Prostate gland (tissue), 2 donors: ENCODE measurements around the gene LRCH4. TPM values are rescaled to one million over a fixed set of nuclear protein-coding genes. Genes with fewer than 3 reads are reported as not detected.

ENCODE experiments used
- DNase-seq: peaks from one replicate; pipeline ENCODE4 v3.0.0-alpha.2; 2019; ENCODE audit warnings: low spot score
- H3K27ac ChIP-seq, 2 donors: fragments of 200-600 bp; sonication (generic); 2 replicates each; pipeline ENCODE4 v1.5.1; 2017 to 2019
- H3K27me3 ChIP-seq: fragments of 200-600 bp; sonication (generic); replicated peaks from 2 replicates; pipeline ENCODE4 v1.5.1; 2019; ENCODE audit not compliant: insufficient read depth
- H3K36me3 ChIP-seq, 2 donors: fragments of 200-600 bp; sonication (generic); 1 replicate in 1 of 2; 2 replicates in 1 of 2; pipeline versions ENCODE4 v1.5.1 to v1.8.1; 2017 to 2019
- H3K4me1 ChIP-seq: fragments of 200-600 bp; sonication (generic); replicated peaks from 2 replicates; pipeline ENCODE4 v1.5.1; 2019
- H3K4me3 ChIP-seq, 2 donors: fragments of 200-600 bp; sonication (generic); 2 replicates each; pipeline ENCODE4 v1.5.1; 2017 to 2019
- H3K9me3 ChIP-seq: fragments of 200-600 bp; sonication (generic); 2 replicates; pipeline ENCODE4 v1.5.1; 2017
- POLR2A ChIP-seq: fragments of 450-650 bp; IDR thresholded peaks from one replicate; pipeline ENCODE4 v1.6.1; 2016; ENCODE audit warnings: antibody characterized with exemption, mild to moderate bottlenecking
- POLR2AphosphoS5 ChIP-seq: sonication (generic); formaldehyde crosslinking; IDR thresholded peaks from one replicate; pipeline ENCODE4 v1.6.1; 2017; ENCODE audit warnings: antibody characterized with exemption
- WGBS: methylation state at CpG from one replicate; pipeline ENCODE4 v1.1.5; 2018; 5-methylcytosine and 5-hydroxymethylcytosine counted together
- intact Hi-C: fragments of 100-400 bp; cut with DNase I; formaldehyde crosslinking; loops from one replicate; pipeline ENCODE4 v1.14.2; 2022
- total RNA-seq, 2 donors: library from RNA; depleted of rRNA; stranded (reverse); fragments of >200 nt; gene quantifications; one replicate each; pipeline ENCODE4 v1.1.0, GENCODE V29; 2016
- TF ChIP-seq, protein P1 (sequence below), 4 experiments: fragments of 200-600 bp in 2 of 4; fragments of 450-650 bp in 2 of 4; sonication (generic) in 2 of 4; IDR thresholded peaks; 1 replicate in 3 of 4; 2 replicates in 1 of 4; pipeline ENCODE4 v1.5.1; 2016 to 2019; ENCODE audit warnings: antibody characterized with exemption in 4 of 4, mild to moderate bottlenecking in 2 of 4, moderate library complexity in 2 of 4

The LRCH4 gene
- total RNA-seq, 2 donors from 2014 or later: 66.8 to 202 TPM

DNA sequence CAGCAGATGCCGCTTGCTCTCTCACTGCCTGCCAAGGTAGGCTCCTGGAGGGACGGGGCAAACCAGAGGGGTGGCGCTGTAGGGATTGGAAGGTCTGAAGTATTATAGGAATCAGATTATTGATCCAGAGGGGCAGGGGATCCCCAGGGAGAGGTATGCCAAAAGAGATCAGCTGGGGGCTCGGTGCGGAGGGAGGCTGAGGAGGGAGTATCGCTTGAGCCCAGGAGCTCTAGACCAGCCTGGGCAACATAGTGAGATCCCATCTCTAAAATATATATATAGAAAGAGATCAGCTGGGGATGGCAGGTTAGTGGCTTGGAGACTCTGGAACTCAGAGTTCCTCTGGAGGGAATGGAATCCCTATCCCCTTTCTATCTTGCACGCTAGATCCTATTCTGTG, 9.3 kb upstream of the LRCH4 start:
- no peaks in the 10 kb centered on the region for H3K4me1 ChIP-seq
- TF ChIP-seq POLR2AphosphoS5: no peak
- TF ChIP-seq, protein P1, sequence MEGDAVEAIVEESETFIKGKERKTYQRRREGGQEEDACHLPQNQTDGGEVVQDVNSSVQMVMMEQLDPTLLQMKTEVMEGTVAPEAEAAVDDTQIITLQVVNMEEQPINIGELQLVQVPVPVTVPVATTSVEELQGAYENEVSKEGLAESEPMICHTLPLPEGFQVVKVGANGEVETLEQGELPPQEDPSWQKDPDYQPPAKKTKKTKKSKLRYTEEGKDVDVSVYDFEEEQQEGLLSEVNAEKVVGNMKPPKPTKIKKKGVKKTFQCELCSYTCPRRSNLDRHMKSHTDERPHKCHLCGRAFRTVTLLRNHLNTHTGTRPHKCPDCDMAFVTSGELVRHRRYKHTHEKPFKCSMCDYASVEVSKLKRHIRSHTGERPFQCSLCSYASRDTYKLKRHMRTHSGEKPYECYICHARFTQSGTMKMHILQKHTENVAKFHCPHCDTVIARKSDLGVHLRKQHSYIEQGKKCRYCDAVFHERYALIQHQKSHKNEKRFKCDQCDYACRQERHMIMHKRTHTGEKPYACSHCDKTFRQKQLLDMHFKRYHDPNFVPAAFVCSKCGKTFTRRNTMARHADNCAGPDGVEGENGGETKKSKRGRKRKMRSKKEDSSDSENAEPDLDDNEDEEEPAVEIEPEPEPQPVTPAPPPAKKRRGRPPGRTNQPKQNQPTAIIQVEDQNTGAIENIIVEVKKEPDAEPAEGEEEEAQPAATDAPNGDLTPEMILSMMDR (IDR thresholded peaks at IDR 0.05): no peak
- TF ChIP-seq POLR2A: no peak
- H3K9me3 ChIP-seq: no peaks in the 10 kb centered on the region
- H3K36me3 ChIP-seq: no peaks in the 10 kb centered on the region
- WGBS: 95% methylated on average over 7 of the region's 7 CpGs
- no peak overlapping the region for H3K27ac ChIP-seq
- no peak overlapping the region for H3K4me3 ChIP-seq
- intact Hi-C loops: no loop called here
- H3K27me3 ChIP-seq: no peaks in the 10 kb centered on the region
- DNase-seq: no peak

DNA sequence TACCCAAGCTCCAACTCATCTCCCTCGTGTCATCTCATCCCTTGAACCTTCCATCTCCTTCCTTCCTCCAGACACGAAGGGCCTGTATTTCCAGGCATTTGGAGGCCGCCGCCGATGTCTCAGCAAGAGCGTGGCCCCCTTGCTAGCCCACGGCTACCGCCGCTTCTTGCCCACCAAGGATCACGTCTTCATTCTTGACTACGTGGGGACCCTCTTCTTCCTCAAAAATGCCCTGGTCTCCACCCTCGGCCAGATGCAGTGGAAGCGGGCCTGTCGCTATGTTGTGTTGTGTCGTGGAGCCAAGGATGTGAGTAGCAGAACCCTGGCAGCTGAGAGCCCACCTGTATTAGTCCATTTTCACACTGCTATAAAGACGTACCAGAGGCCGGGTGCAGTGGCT, 5.7 kb upstream of the LRCH4 start:
- no peaks in the 10 kb centered on the region for H3K36me3 ChIP-seq

DNA sequence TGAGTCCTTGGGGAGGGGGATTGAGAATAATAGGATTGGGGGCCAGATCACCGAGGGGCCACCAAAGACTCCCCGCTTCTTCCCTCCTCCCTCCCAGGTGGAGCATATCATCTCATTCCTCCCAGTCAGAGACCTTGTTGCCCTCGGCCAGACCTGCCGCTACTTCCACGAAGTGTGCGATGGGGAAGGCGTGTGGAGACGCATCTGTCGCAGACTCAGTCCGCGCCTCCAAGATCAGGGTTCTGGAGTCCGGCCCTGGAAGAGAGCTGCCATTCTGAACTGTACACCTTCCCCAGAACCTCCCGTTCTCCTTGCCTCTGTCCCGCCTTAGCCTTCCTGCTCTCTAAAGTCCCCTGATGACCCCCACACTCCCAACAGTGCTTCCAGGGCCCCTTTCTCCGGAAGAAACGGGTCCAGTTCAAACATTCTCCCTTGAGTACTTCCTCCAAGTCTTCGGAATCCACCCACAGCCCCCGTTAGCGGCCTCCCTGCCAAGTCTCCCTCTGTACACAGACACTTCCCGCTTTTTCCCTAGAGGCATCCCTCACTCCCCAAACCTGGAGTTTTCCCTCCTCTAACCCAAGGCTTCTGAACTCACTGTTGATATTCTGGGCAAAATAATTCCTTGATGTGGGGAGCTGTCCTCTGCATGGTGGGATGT, 4.3 kb upstream of the LRCH4 start:
- H3K9me3 ChIP-seq: no peaks in the 10 kb centered on the region

More for the DNA sequence above, 5.7 kb upstream of the LRCH4 start:
- intact Hi-C loops: no loop called here
- no peaks in the 10 kb centered on the region for H3K27me3 ChIP-seq
- H3K4me3 ChIP-seq: no peak overlapping the region
- no peak overlapping the region for H3K27ac ChIP-seq
- no peak for TF ChIP-seq POLR2A
- no peak for DNase-seq
- H3K4me1 ChIP-seq: no peaks in the 10 kb centered on the region
- 95% methylated on average over 17 of the region's 17 CpGs for WGBS
- H3K9me3 ChIP-seq: no peaks in the 10 kb centered on the region

DNA sequence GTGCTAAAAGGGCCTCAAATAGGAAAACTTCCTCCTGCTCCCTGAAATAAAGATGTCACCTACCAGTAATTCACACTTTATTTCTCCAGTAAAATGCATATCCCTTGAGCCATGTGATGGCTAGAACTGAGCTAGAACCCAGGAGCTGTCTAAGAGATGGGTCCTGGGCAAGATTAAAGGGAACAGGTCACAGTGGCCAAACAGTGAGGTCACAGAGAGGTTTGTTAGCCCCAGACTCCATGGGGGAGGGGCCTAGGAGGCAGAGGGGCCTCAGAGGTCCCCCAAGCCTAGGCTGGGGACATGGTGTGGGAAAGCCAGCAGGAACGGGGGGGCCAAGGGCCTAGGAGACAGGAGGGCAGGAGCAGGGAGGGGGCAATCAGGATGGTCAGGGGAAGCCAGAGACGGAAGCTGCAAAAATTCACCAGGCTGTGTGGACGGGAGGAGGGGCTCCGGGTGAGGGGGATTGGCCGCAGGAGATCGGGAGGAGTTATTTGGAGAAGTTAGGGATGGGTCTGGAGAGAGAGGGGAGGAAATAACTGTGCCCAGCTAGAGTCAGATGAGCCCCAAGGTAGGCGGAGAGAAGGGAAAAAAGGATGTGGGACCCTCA, 3.5 kb upstream of the LRCH4 start:
- TF ChIP-seq POLR2AphosphoS5 (no peak), POLR2A (no peak)
- TF ChIP-seq, protein P1 (IDR thresholded peaks at IDR 0.05): no peak
- no peak for DNase-seq
- intact Hi-C loops: loop anchor here (5.0 kb wide), 1 partner anchor 103 kb away; the partner anchor contains the start of gene GIGYF1
- peak overlapping the region in 1 of 2 donors; percentile 3 for H3K27ac ChIP-seq
- no peaks in the 10 kb centered on the region for H3K27me3 ChIP-seq
- H3K36me3 ChIP-seq: no peaks in the 10 kb centered on the region
- 48% methylated on average over 7 of the region's 7 CpGs for WGBS
- H3K4me3 ChIP-seq: no peak overlapping the region
- H3K9me3 ChIP-seq: no peaks in the 10 kb centered on the region
- peaks cover 5% of the 10 kb centered on the region for H3K4me1 ChIP-seq

More for the DNA sequence above, 4.3 kb upstream of the LRCH4 start:
- Histone ChIP-seq H3K36me3 (no peaks in the 10 kb centered on the region), H3K27me3 (no peaks in the 10 kb centered on the region), H3K27ac (peak overlapping the region in 1 of 2 donors; percentile 3), H3K4me3 (no peak overlapping the region), H3K4me1 (no peaks in the 10 kb centered on the region)
- no peak for DNase-seq
- intact Hi-C loops: no loop called here
- TF ChIP-seq POLR2A (no peak), POLR2AphosphoS5 (no peak)
- TF ChIP-seq, protein P1 (IDR thresholded peaks at IDR 0.05): no peak
- 17% methylated on average over 20 of the region's 20 CpGs for WGBS

DNA sequence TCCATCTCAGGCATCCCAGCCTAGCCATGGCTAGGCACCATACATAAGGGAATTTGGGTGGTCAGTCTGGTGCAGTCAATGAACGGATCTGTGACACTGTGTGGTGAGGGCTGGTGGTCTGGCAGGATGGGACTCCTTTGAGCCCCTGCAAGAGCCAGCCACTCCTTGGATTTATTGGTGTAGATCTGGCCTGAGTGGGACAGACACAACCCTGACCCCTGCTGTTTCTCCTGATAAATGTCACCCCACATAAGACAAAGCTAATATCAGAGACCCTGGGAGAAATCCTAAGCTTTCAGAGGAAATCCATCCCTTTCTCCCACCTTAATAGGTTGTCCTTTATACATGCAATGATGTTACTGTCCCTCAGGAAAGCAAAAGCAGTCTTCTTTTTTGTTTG, 2.5 kb upstream of the LRCH4 start:
- TF ChIP-seq, protein P1 (IDR thresholded peaks at IDR 0.05): peak in 3 of 4 experiments; percentile 10 to 33 (median 20)
- no peak for TF ChIP-seq POLR2A
- 50% methylated on average over 1 of the region's 1 CpG for WGBS
- H3K36me3 ChIP-seq: no peaks in the 10 kb centered on the region
- H3K27me3 ChIP-seq: no peaks in the 10 kb centered on the region
- intact Hi-C loops: loop anchor here (5.0 kb wide), 1 partner anchor 104 kb away; the partner anchor contains the start of gene GIGYF1
- no peak for DNase-seq
- H3K27ac ChIP-seq: no peak overlapping the region
- H3K4me1 ChIP-seq: peaks cover 15% of the 10 kb centered on the region
- no peaks in the 10 kb centered on the region for H3K9me3 ChIP-seq
- no peak overlapping the region for H3K4me3 ChIP-seq
